Endothelial cell of umbilical vein (primary cell): Measurements from ENCODE around the gene HPGDS. TPM values are rescaled to one million over a fixed set of nuclear protein-coding genes. Genes with fewer than 3 reads are reported as not detected.

Experiments
- BruUV-seq: library from RNA; stranded (reverse); fragments of 400-500 nt; replicated peaks from 2 replicates; lab custom pipeline; 2021; lab: Mats Ljungman, UMichigan
- CTCF ChIA-PET: fragments of 300-600, 350-600 bp; sonication (Branson Sonifier 250); formaldehyde crosslinking; loops from one replicate; lab custom pipeline; 2021; ENCODE audit warnings: antibody characterized with exemption, inconsistent platforms; lab: Charles Lee
- POLR2A ChIA-PET: fragments of 300-600, 350-600 bp; sonication (Branson Sonifier 250); formaldehyde crosslinking; loops from one replicate; lab custom pipeline; 2021; ENCODE audit warnings: antibody characterized with exemption, inconsistent platforms; lab: Charles Lee
- DNase-seq: peaks from one replicate; pipeline ENCODE4 v3.0.0-alpha.2; 2011; ENCODE audit warnings: low read depth, low spot score
- FAIRE-seq: peaks from 2 replicates; lab custom pipeline; 2011; peaks lifted over from hg19 to GRCh38; lab: Jason Lieb, UNC
- H2AFZ ChIP-seq: 2 replicates; pipeline ENCODE4 v1.6.0; 2012; ENCODE audit warnings: low read depth, low read length, control low read depth, inconsistent platforms
- H3K27ac ChIP-seq: 2 replicates; pipeline ENCODE4 v1.5.1; 2011; ENCODE audit warnings: low read depth, mild to moderate bottlenecking, control low read depth, low read length, moderate library complexity; ENCODE audit not compliant: insufficient read depth
- H3K27me3 ChIP-seq, 2 experiments: 2 replicates each; pipeline versions ENCODE4 v1.6.0 to v1.6.1; 2011; ENCODE audit warnings: low read length in 2 of 2, mixed read lengths in 1 of 2; ENCODE audit not compliant: control insufficient read depth in 2 of 2, insufficient read depth in 2 of 2
- H3K36me3 ChIP-seq, 2 experiments: 2 replicates in 1 of 2; 3 replicates in 1 of 2; pipeline ENCODE4 v1.5.1; 2011; ENCODE audit warnings: low read length in 2 of 2, mild to moderate bottlenecking in 1 of 2, moderate library complexity in 1 of 2; ENCODE audit not compliant: control insufficient read depth in 2 of 2, insufficient read depth in 2 of 2; ENCODE audit errors: extremely low read depth in 1 of 2
- H3K4me1 ChIP-seq: 3 replicates; pipeline ENCODE4 v1.5.1; 2011; ENCODE audit warnings: mild to moderate bottlenecking, low read length; ENCODE audit not compliant: control insufficient read depth, insufficient read depth; ENCODE audit errors: extremely low read depth
- H3K4me2 ChIP-seq: 2 replicates; pipeline ENCODE4 v1.6.1; 2011; ENCODE audit warnings: low read length, control low read depth, mixed read lengths; ENCODE audit not compliant: insufficient read depth
- H3K4me3 ChIP-seq, 3 experiments: fragments of 200-600 bp in 1 of 3; sonication (generic), shearing (Covaris generic) in 1 of 3; replicated peaks in 1 of 3; 2 replicates each; pipeline ENCODE4 v1.5.1; 2011 to 2016; ENCODE audit warnings: control low read depth in 3 of 3, low read length in 3 of 3, mild to moderate bottlenecking in 2 of 3, inconsistent platforms in 1 of 3, low read depth in 1 of 3, moderate library complexity in 1 of 3; ENCODE audit not compliant: insufficient read depth in 1 of 3
- H3K79me2 ChIP-seq: 2 replicates; pipeline ENCODE4 v1.6.0; 2012; ENCODE audit warnings: low read length, inconsistent platforms; ENCODE audit not compliant: control insufficient read depth, insufficient read depth
- H3K9ac ChIP-seq: replicated peaks from 2 replicates; pipeline ENCODE3; 2011; ENCODE audit warnings: low read length, control low read depth; ENCODE audit not compliant: insufficient read depth; ENCODE audit errors: extremely low read depth
- H3K9me1 ChIP-seq: replicated peaks from 3 replicates; pipeline ENCODE4 v1.6.0; 2011; ENCODE audit warnings: mild to moderate bottlenecking, low read length; ENCODE audit not compliant: control insufficient read depth, insufficient read depth; ENCODE audit errors: extremely low read depth
- H3K9me3 ChIP-seq: replicated peaks from 2 replicates; pipeline ENCODE4 v1.5.1; 2012; ENCODE audit warnings: low read length, inconsistent platforms; ENCODE audit not compliant: control insufficient read depth, insufficient read depth
- H4K20me1 ChIP-seq: replicated peaks from 2 replicates; pipeline ENCODE3; 2011; ENCODE audit warnings: mild to moderate bottlenecking, low read length; ENCODE audit not compliant: control insufficient read depth, insufficient read depth; ENCODE audit errors: extremely low read depth
- EZH2 ChIP-seq: IDR thresholded peaks from 2 replicates; pipeline ENCODE4 v1.6.1; 2012; ENCODE audit warnings: borderline replicate concordance, low read depth, mild to moderate bottlenecking, moderate library complexity, low read length, inconsistent platforms; ENCODE audit not compliant: severe bottlenecking
- FOS ChIP-seq: IDR thresholded peaks from 2 replicates; pipeline ENCODE4 v1.6.1; 2011; ENCODE audit warnings: mild to moderate bottlenecking, low read length, moderate library complexity, borderline replicate concordance; ENCODE audit not compliant: insufficient read depth
- GATA2 ChIP-seq: IDR thresholded peaks from 2 replicates; pipeline ENCODE4 v1.7.0; 2011; ENCODE audit warnings: low read depth, mild to moderate bottlenecking, moderate library complexity, mixed read lengths, low read length; ENCODE audit not compliant: insufficient read length, insufficient read depth
- JUN ChIP-seq: IDR thresholded peaks from 2 replicates; pipeline ENCODE4 v1.6.1; 2011; ENCODE audit warnings: borderline replicate concordance, low read depth; ENCODE audit not compliant: insufficient read length, insufficient read depth
- MYC ChIP-seq: IDR thresholded peaks from one replicate; pipeline ENCODE4 v1.6.1; 2011; ENCODE audit warnings: mild to moderate bottlenecking, low read depth, low read length
- POLR2A ChIP-seq: IDR thresholded peaks from 2 replicates; pipeline ENCODE4 v1.6.1; 2012; ENCODE audit warnings: low read depth, mild to moderate bottlenecking, control low read depth, low read length
- POLR2AphosphoS5 ChIP-seq: IDR thresholded peaks from 2 replicates; pipeline ENCODE4 v1.6.1; 2012; ENCODE audit warnings: low read depth, mild to moderate bottlenecking, control low read depth, low read length, moderate library complexity; ENCODE audit not compliant: insufficient read depth
- dilution Hi-C: fragments of 300-500 bp; cut with MboI; formaldehyde crosslinking; loops from one replicate; pipeline ENCODE4 v1.15.0; 2019; ENCODE audit warnings: low sequenced_read_pairs; ENCODE audit not compliant: extremely low pct_ligation_motif_present
- intact Hi-C: fragments of 100-400 bp; cut with micrococcal nuclease; formaldehyde crosslinking; loops from one replicate; pipeline ENCODE4 v1.10.0; 2022
- polyA plus RNA-seq, 4 experiments: library from polyadenylated mRNA; depleted of rRNA in 3 of 4; stranded (reverse) in 3 of 4; unstranded in 1 of 4; fragments of >200 nt; gene quantifications; 2 replicates each; pipeline versions ENCODE4 v1.2.1 to v1.2.3, GENCODE V29; 2011 to 2012; ENCODE audit warnings: missing spikeins in 1 of 4
- total RNA-seq: library from RNA; stranded (reverse); gene quantifications from 2 replicates; pipeline ENCODE4 v1.2.3, GENCODE V29; 2021
- TF ChIP-seq, protein P1 (sequence below): IDR thresholded peaks from 2 replicates; pipeline ENCODE4 v1.6.1; 2011; ENCODE audit not compliant: insufficient read depth, insufficient read length
- TF ChIP-seq, protein P2 (sequence below), 2 donors: IDR thresholded peaks; 1 replicate in 1 of 2; 2 replicates in 1 of 2; pipeline ENCODE4 v1.5.1; 2011; ENCODE audit warnings: low read length in 2 of 2, mild to moderate bottlenecking in 2 of 2, moderate library complexity in 2 of 2, control low read depth in 1 of 2, inconsistent platforms in 1 of 2, low read depth in 1 of 2; ENCODE audit not compliant: insufficient read depth in 1 of 2; ENCODE audit errors: extremely low read depth in 1 of 2

HPGDS gene
- total and polyA plus RNA-seq, 2 donors (not counting 3 experiments of a cell fraction or from before 2014, with no cell fraction given) = not detected

DNA sequence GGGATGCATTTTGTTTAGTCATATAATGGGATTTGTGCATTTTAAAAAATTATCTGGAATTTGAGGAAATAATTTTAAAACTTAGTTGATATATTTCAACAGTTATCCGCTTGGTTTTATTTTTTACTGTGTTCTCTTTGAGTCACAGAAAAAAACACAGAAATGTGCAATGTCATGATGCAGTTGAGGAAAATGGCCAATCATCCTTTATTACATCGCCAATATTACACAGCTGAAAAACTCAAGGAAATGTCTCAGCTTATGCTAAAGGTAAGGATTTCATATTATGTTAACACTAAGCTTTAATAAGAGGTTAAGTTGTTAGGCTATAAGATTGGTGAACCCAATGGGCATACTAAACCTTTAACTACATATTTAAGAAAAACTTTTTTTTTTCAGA, 63.9 kb downstream of the HPGDS start:
- Histone ChIP-seq H3K9me1 (no peaks in the 10 kb centered on the region), H3K27ac (no peak overlapping the region), H2AFZ (no peak overlapping the region), H3K9ac (no peak overlapping the region), H3K9me3 (no peaks in the 10 kb centered on the region), H3K4me3 (no peak overlapping the region), H3K79me2 (no peaks in the 10 kb centered on the region), H4K20me1 (no peaks in the 10 kb centered on the region), H3K27me3 (no peaks in the 10 kb centered on the region), H3K4me2 (no peak overlapping the region), H3K36me3 (peaks cover 7 to 8% of the 10 kb centered on the region in 2 experiments), H3K4me1 (no peaks in the 10 kb centered on the region)
- POLR2A ChIA-PET = no interaction called here
- no peak for TF ChIP-seq JUN
- no peak for TF ChIP-seq GATA2
- TF ChIP-seq, protein P1, sequence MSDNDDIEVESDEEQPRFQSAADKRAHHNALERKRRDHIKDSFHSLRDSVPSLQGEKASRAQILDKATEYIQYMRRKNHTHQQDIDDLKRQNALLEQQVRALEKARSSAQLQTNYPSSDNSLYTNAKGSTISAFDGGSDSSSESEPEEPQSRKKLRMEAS = no peak
- TF ChIP-seq MYC = no peak
- no peak for TF ChIP-seq FOS
- TF ChIP-seq, protein P2, sequence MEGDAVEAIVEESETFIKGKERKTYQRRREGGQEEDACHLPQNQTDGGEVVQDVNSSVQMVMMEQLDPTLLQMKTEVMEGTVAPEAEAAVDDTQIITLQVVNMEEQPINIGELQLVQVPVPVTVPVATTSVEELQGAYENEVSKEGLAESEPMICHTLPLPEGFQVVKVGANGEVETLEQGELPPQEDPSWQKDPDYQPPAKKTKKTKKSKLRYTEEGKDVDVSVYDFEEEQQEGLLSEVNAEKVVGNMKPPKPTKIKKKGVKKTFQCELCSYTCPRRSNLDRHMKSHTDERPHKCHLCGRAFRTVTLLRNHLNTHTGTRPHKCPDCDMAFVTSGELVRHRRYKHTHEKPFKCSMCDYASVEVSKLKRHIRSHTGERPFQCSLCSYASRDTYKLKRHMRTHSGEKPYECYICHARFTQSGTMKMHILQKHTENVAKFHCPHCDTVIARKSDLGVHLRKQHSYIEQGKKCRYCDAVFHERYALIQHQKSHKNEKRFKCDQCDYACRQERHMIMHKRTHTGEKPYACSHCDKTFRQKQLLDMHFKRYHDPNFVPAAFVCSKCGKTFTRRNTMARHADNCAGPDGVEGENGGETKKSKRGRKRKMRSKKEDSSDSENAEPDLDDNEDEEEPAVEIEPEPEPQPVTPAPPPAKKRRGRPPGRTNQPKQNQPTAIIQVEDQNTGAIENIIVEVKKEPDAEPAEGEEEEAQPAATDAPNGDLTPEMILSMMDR (IDR thresholded peaks at IDR 0.05; ENCODE audit: extremely low read depth in 1 of 2, insufficient read depth in 1 of 2, low read depth in 1 of 2, low read length in 2 of 2) = no peak
- FAIRE-seq (no peak), DNase-seq (no peak)
- dilution Hi-C loops = no loop called here
- CTCF ChIA-PET = no interaction called here
- no TSS peak for BruUV-seq
- intact Hi-C loops = no loop called here

DNA sequence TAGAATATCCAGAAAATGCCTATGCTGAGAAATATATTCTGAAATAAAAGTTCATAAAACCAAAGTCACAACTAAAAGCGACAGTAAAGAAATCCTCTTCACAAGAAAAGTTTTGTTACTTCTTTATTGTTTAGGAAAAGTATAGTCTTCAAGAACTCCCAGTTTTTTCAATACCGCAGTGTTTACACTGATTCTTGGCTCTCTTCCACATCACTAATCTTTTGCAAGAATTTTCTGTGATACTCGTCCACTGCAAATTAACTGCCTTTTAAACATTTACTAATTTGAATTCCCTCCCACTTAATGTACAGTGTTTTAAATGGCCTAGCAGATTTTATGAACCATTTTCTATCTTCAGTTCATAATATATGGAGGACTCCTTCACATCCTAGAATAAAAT, 65.1 kb downstream of the HPGDS start:
- H3K27ac ChIP-seq = no peak overlapping the region
- H4K20me1 ChIP-seq = no peaks in the 10 kb centered on the region
- dilution Hi-C loops (no loop called here), intact Hi-C loops (no loop called here)
- ChIA-PET CTCF (no interaction called here), POLR2A (no interaction called here)
- no peaks in the 10 kb centered on the region for H3K27me3 ChIP-seq
- H3K4me3 ChIP-seq = no peak overlapping the region
- TF ChIP-seq MYC (no peak), EZH2 (no peak), FOS (no peak), GATA2 (no peak), POLR2AphosphoS5 (no peak), JUN (no peak), POLR2A (no peak)
- TF ChIP-seq, protein P2 (IDR thresholded peaks at IDR 0.05; ENCODE audit: extremely low read depth in 1 of 2, insufficient read depth in 1 of 2, low read depth in 1 of 2, low read length in 2 of 2) = no peak
- TF ChIP-seq, protein P1 = no peak
- no peak for DNase-seq
- no peak overlapping the region for H2AFZ ChIP-seq
- H3K4me1 ChIP-seq = no peaks in the 10 kb centered on the region
- H3K9ac ChIP-seq = no peak overlapping the region
- no TSS peak for BruUV-seq
- no peaks in the 10 kb centered on the region for H3K9me1 ChIP-seq
- no peak overlapping the region for H3K4me2 ChIP-seq
- no peak for FAIRE-seq
- peaks cover 9 to 10% of the 10 kb centered on the region in 2 experiments for H3K36me3 ChIP-seq
- no peaks in the 10 kb centered on the region for H3K9me3 ChIP-seq
- H3K79me2 ChIP-seq = no peaks in the 10 kb centered on the region
